HepG2 (cell line): ENCODE measurements around the gene GRM4. TPM values are rescaled to one million over a fixed set of nuclear protein-coding genes. Genes with fewer than 3 reads are reported as not detected.

Experiments
- ATAC-seq: fragments of 200-7000 bp; cut with Tn5 transposase; 3 replicates; pipeline ENCODE4 v1.9.1; 2020; ENCODE audit warnings: mild to moderate bottlenecking, moderate library complexity
- BruUV-seq: library from RNA; stranded (reverse); fragments of 400-500 nt; replicated peaks from 2 replicates; lab custom pipeline; 2021; lab: Mats Ljungman, UMichigan
- CTCF ChIA-PET: fragments of 300-600 bp; formaldehyde crosslinking; extraction: SDS; loops from one replicate; lab custom pipeline; 2021; ENCODE audit warnings: low total read pairs, inconsistent platforms, low intra/inter-chr PET ratio; lab: Yijun Ruan, JAX
- POLR2A ChIA-PET: fragments of 350-600 bp; sonication (Branson Sonifier 250); formaldehyde crosslinking; loops from one replicate; lab custom pipeline; 2020; ENCODE audit warnings: antibody characterized with exemption, inconsistent platforms; lab: Yijun Ruan, JAX
- DNase-seq: peaks from one replicate; pipeline ENCODE4 v3.0.0-alpha.2; 2015; ENCODE audit warnings: low spot score
- FAIRE-seq: peaks from 3 replicates; lab custom pipeline; 2011; peaks lifted over from hg19 to GRCh38; lab: Jason Lieb, UNC
- H2AFZ ChIP-seq: one replicate; pipeline ENCODE4 v1.6.1; 2011; ENCODE audit warnings: low read length, inconsistent platforms
- H3K27ac ChIP-seq: fragments of 300-600 bp; 3 replicates; pipeline ENCODE4 v1.8.0; 2011; ENCODE audit warnings: mixed run types, mild to moderate bottlenecking, mixed read lengths, low read length, inconsistent platforms; ENCODE audit not compliant: insufficient read depth; ENCODE audit errors: extremely low read length
- H3K27me3 ChIP-seq, 2 experiments: fragments of 200-600 bp in 1 of 2; 2 replicates in 1 of 2; 3 replicates in 1 of 2; pipeline versions ENCODE4 v1.6.0 to v1.8.0; 2011; ENCODE audit warnings: low read length in 2 of 2, mild to moderate bottlenecking in 2 of 2, moderate library complexity in 2 of 2, inconsistent platforms in 1 of 2; ENCODE audit not compliant: insufficient read depth in 2 of 2, control insufficient read depth in 1 of 2
- H3K36me3 ChIP-seq, 2 experiments: fragments of 200-600 bp in 1 of 2; replicated peaks in 1 of 2; 2 replicates in 1 of 2; 3 replicates in 1 of 2; pipeline versions ENCODE4 v1.5.1 to v1.8.0; 2011; ENCODE audit warnings: low read length in 2 of 2, inconsistent platforms in 1 of 2; ENCODE audit not compliant: insufficient read depth in 2 of 2, control insufficient read depth in 1 of 2
- H3K4me1 ChIP-seq: 2 replicates; pipeline ENCODE4 v1.5.1; 2012; ENCODE audit warnings: low read length, inconsistent platforms; ENCODE audit not compliant: insufficient read depth
- H3K4me2 ChIP-seq: 2 replicates; pipeline ENCODE4 v1.6.0; 2011; ENCODE audit warnings: low read depth, low read length, inconsistent platforms
- H3K4me3 ChIP-seq, 3 experiments: fragments of 200-600 bp in 1 of 3; sonication (generic), shearing (Covaris generic) in 1 of 3; replicated peaks in 1 of 3; 2 replicates each; pipeline ENCODE4 v1.5.1; 2011 to 2016; ENCODE audit warnings: low read length in 3 of 3, inconsistent platforms in 2 of 3, low read depth in 2 of 3, mild to moderate bottlenecking in 2 of 3, control low read depth in 1 of 3, mixed read lengths in 1 of 3; ENCODE audit not compliant: insufficient read depth in 1 of 3
- H3K79me2 ChIP-seq: one replicate; pipeline ENCODE4 v1.6.1; 2011; ENCODE audit warnings: low read length, inconsistent platforms; ENCODE audit not compliant: insufficient read depth
- H3K9ac ChIP-seq: 2 replicates; pipeline ENCODE4 v1.6.0; 2011; ENCODE audit warnings: mild to moderate bottlenecking, low read depth, low read length, inconsistent platforms; ENCODE audit not compliant: insufficient read depth
- H3K9me3 ChIP-seq: 2 replicates; pipeline ENCODE4 v1.5.1; 2012; ENCODE audit warnings: mild to moderate bottlenecking, low read length
- H4K20me1 ChIP-seq: 2 replicates; pipeline ENCODE4 v1.6.0; 2011; ENCODE audit warnings: inconsistent platforms, mild to moderate bottlenecking, low read length, moderate library complexity; ENCODE audit not compliant: insufficient read depth
- MYNN ChIP-seq: sonication (generic); formaldehyde crosslinking; IDR thresholded peaks from 2 replicates; pipeline ENCODE4 v1.4.0; 2020; ENCODE audit warnings: mild to moderate bottlenecking, low read depth, missing genetic modification reagents
- TARDBP ChIP-seq: sonication (generic); formaldehyde crosslinking; IDR thresholded peaks from 2 replicates; pipeline ENCODE4 v1.8.0; 2022; ENCODE audit warnings: mild to moderate bottlenecking, missing genetic modification reagents
- THYN1 ChIP-seq: sonication (generic); formaldehyde crosslinking; IDR thresholded peaks from 2 replicates; pipeline ENCODE4 v1.8.1; 2023; ENCODE audit warnings: low read depth, mild to moderate bottlenecking, moderate library complexity, missing genetic modification reagents, borderline replicate concordance
- WGBS: methylation state at CpG from one replicate; pipeline ENCODE4 v1.1.6; 2017; ENCODE audit warnings: low lambda C conversion rate; 5-methylcytosine and 5-hydroxymethylcytosine counted together
- in situ Hi-C: cut with HindIII; loops from 2 replicates; pipeline ENCODE4 v1.10.0; 2017; ENCODE audit warnings: low pct_unique_long_range_greater_than_20kb; ENCODE audit not compliant: extremely low pct_ligation_motif_present
- intact Hi-C: fragments of 100-400 bp; cut with micrococcal nuclease; formaldehyde crosslinking; loops from one replicate; pipeline ENCODE4 v1.10.0; 2022; ENCODE audit not compliant: unreplicated experiment
- polyA plus RNA-seq, 8 experiments: library from polyadenylated mRNA; depleted of rRNA in 3 of 8; stranded (reverse) in 7 of 8; unstranded in 1 of 8; fragments of >200 nt; fragmentation: Illumina TruSeq in 4 of 8; extraction: Trizol in 4 of 8; gene quantifications; 2 replicates each; pipeline versions ENCODE4 v1.2.1 to v1.2.3, GENCODE V29; 2011 to 2016; ENCODE audit warnings: low read depth in 4 of 8, missing spikeins in 1 of 8, mixed read lengths in 1 of 8; ENCODE audit not compliant: insufficient read depth in 1 of 8
- total RNA-seq, 5 experiments: library from RNA; depleted of rRNA; stranded (reverse); fragments of >200 nt; fragmentation: Illumina TruSeq; extraction: Trizol; gene quantifications; 2 replicates each; pipeline ENCODE4 v1.2.3, GENCODE V29; 2016; ENCODE audit warnings: low read depth in 1 of 5
- TF ChIP-seq, protein P1 (sequence below): sonication (generic); formaldehyde crosslinking; IDR thresholded peaks from 2 replicates; pipeline ENCODE4 v1.5.1; 2020; ENCODE audit warnings: mild to moderate bottlenecking, moderate library complexity, missing genetic modification reagents
- TF ChIP-seq, protein P2 (sequence below): sonication (generic); formaldehyde crosslinking; conservative IDR thresholded peaks from 2 replicates; pipeline ENCODE4 v1.8.0; 2022; ENCODE audit warnings: missing genetic modification reagents
- TF ChIP-seq, protein P3 (sequence below): sonication (generic); formaldehyde crosslinking; IDR thresholded peaks from 2 replicates; pipeline ENCODE4 v1.8.1; 2023; ENCODE audit warnings: mild to moderate bottlenecking, missing genetic modification reagents
- TF ChIP-seq, protein P4 (sequence below): sonication (generic); formaldehyde crosslinking; IDR thresholded peaks from 2 replicates; pipeline ENCODE4 v1.4.0; 2020; ENCODE audit warnings: missing genetic modification reagents, mild to moderate bottlenecking, borderline replicate concordance

Gene GRM4
- total and polyA plus RNA-seq, 2 of the 13 experiments (the other 11 are each of a cell fraction or from before 2014, with no cell fraction given) = not detected

DNA sequence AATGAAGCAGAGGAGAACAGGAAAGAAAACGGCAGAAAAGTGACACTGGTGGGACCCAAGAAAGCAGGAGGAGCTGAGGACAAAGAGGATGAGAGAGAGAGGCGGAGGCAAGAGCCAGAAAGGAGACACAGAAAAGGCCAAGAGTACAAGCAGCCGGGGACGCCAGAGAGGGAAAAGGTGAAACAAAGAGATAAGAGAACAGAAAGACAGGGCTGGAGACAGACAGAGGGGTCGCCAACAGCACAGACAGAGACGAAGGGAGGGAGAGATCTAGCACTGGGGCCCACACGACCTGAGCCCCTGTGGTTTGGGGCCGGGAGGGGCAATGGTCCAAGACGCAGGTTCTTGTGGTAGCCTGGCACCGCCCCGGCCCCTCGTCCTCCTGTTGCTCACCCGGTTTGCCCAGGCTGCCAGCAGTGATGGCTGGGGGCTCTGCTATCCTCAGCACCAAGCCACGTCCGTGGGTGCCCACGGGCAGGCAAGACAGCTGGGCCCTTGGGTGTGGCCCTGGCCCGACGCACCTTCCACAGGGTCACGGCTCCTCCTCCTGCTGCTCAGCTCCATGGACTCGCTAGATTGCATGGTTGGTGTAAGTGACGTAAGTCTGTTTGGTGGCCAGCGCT lies 123.5 kb downstream of the GRM4 start (continued):
- TF ChIP-seq, protein P1, sequence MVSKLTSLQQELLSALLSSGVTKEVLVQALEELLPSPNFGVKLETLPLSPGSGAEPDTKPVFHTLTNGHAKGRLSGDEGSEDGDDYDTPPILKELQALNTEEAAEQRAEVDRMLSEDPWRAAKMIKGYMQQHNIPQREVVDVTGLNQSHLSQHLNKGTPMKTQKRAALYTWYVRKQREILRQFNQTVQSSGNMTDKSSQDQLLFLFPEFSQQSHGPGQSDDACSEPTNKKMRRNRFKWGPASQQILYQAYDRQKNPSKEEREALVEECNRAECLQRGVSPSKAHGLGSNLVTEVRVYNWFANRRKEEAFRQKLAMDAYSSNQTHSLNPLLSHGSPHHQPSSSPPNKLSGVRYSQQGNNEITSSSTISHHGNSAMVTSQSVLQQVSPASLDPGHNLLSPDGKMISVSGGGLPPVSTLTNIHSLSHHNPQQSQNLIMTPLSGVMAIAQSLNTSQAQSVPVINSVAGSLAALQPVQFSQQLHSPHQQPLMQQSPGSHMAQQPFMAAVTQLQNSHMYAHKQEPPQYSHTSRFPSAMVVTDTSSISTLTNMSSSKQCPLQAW (CRISPR knock-in tag) = no peak
- TF ChIP-seq TARDBP (CRISPR knock-in tag) = no peak
- TF ChIP-seq, protein P2, sequence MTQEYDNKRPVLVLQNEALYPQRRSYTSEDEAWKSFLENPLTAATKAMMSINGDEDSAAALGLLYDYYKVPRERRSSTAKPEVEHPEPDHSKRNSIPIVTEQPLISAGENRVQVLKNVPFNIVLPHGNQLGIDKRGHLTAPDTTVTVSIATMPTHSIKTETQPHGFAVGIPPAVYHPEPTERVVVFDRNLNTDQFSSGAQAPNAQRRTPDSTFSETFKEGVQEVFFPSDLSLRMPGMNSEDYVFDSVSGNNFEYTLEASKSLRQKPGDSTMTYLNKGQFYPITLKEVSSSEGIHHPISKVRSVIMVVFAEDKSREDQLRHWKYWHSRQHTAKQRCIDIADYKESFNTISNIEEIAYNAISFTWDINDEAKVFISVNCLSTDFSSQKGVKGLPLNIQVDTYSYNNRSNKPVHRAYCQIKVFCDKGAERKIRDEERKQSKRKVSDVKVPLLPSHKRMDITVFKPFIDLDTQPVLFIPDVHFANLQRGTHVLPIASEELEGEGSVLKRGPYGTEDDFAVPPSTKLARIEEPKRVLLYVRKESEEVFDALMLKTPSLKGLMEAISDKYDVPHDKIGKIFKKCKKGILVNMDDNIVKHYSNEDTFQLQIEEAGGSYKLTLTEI = no peak
- TF ChIP-seq, protein P3, sequence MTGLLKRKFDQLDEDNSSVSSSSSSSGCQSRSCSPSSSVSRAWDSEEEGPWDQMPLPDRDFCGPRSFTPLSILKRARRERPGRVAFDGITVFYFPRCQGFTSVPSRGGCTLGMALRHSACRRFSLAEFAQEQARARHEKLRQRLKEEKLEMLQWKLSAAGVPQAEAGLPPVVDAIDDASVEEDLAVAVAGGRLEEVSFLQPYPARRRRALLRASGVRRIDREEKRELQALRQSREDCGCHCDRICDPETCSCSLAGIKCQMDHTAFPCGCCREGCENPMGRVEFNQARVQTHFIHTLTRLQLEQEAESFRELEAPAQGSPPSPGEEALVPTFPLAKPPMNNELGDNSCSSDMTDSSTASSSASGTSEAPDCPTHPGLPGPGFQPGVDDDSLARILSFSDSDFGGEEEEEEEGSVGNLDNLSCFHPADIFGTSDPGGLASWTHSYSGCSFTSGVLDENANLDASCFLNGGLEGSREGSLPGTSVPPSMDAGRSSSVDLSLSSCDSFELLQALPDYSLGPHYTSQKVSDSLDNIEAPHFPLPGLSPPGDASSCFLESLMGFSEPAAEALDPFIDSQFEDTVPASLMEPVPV (CRISPR knock-in tag) = no peak

DNA sequence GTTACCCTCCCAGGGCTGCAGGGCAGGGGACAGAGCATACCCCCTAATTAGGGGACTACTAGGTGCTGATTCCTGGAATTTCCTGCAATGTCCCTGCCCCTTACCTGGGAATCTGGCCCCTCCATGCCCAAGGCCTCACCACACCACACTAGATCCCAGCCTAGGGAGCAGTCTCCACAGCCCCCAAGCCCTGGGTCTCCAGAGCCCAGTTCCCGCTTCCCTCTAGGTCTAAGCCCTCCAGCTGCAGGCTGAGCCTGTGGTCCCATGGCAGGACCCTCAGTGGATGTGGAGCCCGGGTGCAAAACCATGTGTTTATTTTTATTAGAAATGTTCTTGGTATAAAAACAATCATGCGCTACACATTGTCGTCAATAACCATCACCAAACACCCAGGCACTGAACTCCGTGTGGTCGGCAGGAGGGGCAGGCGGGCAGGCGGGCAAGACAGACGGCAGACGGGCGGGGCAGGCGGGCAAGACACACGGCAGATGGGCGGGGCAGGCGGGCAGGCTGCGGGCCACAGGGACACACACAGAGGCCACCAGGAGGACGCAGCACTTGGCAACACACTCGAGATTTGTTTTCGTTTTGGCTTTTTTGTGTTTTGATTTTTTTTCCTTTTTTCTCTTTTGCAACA lies 124.2 kb downstream of the GRM4 start:
- Histone ChIP-seq H2AFZ (no peak overlapping the region), H3K4me1 (no peaks in the 10 kb centered on the region), H3K9ac (no peak overlapping the region), H3K4me3 (no peak overlapping the region), H3K36me3 (no peaks in the 10 kb centered on the region), H4K20me1 (peaks cover 2% of the 10 kb centered on the region; the same call in 1 of the 2 replicates), H3K27ac (no peak overlapping the region), H3K27me3 (peaks cover 17 to 56% of the 10 kb centered on the region in 2 experiments), H3K9me3 (no peaks in the 10 kb centered on the region), H3K4me2 (no peak overlapping the region), H3K79me2 (no peaks in the 10 kb centered on the region)
- FAIRE-seq (no peak), DNase-seq (no peak), ATAC-seq (no peak)
- CTCF ChIA-PET = no interaction called here
- intact Hi-C loops (no loop called here), in situ Hi-C loops (no loop called here)
- no TSS peak for BruUV-seq
- WGBS = 17% methylated on average over 19 of the region's 19 CpGs
- POLR2A ChIA-PET = no interaction called here
- TF ChIP-seq, protein P4, sequence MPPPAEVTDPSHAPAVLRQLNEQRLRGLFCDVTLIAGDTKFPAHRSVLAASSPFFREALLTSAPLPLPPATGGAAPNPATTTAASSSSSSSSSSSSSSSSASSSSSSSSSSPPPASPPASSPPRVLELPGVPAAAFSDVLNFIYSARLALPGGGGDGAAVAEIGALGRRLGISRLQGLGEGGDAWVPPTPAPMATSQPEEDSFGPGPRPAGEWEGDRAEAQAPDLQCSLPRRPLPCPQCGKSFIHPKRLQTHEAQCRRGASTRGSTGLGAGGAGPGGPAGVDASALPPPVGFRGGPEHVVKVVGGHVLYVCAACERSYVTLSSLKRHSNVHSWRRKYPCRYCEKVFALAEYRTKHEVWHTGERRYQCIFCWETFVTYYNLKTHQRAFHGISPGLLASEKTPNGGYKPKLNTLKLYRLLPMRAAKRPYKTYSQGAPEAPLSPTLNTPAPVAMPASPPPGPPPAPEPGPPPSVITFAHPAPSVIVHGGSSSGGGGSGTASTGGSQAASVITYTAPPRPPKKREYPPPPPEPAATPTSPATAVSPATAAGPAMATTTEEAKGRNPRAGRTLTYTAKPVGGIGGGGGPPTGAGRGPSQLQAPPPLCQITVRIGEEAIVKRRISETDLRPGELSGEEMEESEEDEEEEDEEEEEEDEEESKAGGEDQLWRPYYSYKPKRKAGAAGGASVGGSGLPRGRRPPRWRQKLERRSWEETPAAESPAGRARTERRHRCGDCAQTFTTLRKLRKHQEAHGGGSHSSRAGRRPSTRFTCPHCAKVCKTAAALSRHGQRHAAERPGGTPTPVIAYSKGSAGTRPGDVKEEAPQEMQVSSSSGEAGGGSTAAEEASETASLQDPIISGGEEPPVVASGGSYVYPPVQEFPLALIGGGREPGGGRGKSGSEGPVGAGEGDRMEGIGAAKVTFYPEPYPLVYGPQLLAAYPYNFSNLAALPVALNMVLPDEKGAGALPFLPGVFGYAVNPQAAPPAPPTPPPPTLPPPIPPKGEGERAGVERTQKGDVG = no peak
- TF ChIP-seq THYN1 = no peak
- TF ChIP-seq MYNN (CRISPR knock-in tag) = no peak
